Nephron progenitor cell (in vitro differentiated cells): ENCODE measurements around the gene CASP8.

Experiments used
- DNase-seq: peaks from one replicate; pipeline ENCODE4 v3.0.0; 2021
- H3K27ac Mint-ChIP-seq: 2 replicates; pipeline ENCODE4 v1.8.0; 2021; ENCODE audit warnings: mild to moderate bottlenecking, moderate library complexity, mixed read lengths
- H3K27me3 Mint-ChIP-seq: 2 replicates; pipeline ENCODE4 v1.8.0; 2021; ENCODE audit warnings: mild to moderate bottlenecking, low read depth, mixed read lengths; ENCODE audit not compliant: poor library complexity
- H3K36me3 Mint-ChIP-seq: 2 replicates; pipeline ENCODE4 v1.8.0; 2021; ENCODE audit warnings: low read depth, mixed read lengths
- H3K4me1 Mint-ChIP-seq: 2 replicates; pipeline ENCODE4 v1.8.0; 2021; ENCODE audit warnings: mixed read lengths
- H3K4me3 Mint-ChIP-seq: 2 replicates; pipeline ENCODE4 v1.8.0; 2021; ENCODE audit warnings: mild to moderate bottlenecking, moderate library complexity, mixed read lengths
- H3K9me3 Mint-ChIP-seq: 2 replicates; pipeline ENCODE4 v1.8.0; 2021; ENCODE audit warnings: mild to moderate bottlenecking, moderate library complexity, mixed read lengths
- TF ChIP-seq, protein P1 (sequence below): fragments of 200-600 bp; sonication (generic); IDR thresholded peaks from 2 replicates; pipeline ENCODE4 v1.5.0; 2021; ENCODE audit warnings: antibody characterized with exemption

The CASP8 gene

DNA sequence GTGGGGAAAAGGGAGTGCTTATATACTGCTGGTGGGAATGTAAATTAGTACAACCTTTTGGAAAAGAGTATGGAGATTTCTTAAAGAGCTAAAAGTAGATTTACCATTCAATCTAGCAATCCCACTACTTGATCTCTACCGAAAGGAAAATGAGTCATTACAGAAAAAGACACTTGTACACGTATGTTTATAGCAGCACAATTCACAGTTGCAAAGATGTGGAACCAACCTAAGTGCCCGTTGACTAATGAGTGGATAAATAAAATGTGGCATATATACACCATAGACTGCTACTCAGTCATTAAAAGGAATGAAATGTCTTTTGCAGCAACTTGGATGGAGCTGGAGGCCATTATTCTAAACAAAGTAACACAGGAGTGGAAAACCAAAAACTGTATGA, 67.3 kb downstream of the CASP8 start:
- no peak for DNase-seq
- Mint-ChIP-seq H3K4me3 (no peak overlapping the region), H3K27ac (no peak overlapping the region), H3K9me3 (peaks cover 42% of the 10 kb centered on the region), H3K4me1 (no peaks in the 10 kb centered on the region), H3K27me3 (no peaks in the 10 kb centered on the region), H3K36me3 (peaks cover 6% of the 10 kb centered on the region)
- TF ChIP-seq, protein P1, sequence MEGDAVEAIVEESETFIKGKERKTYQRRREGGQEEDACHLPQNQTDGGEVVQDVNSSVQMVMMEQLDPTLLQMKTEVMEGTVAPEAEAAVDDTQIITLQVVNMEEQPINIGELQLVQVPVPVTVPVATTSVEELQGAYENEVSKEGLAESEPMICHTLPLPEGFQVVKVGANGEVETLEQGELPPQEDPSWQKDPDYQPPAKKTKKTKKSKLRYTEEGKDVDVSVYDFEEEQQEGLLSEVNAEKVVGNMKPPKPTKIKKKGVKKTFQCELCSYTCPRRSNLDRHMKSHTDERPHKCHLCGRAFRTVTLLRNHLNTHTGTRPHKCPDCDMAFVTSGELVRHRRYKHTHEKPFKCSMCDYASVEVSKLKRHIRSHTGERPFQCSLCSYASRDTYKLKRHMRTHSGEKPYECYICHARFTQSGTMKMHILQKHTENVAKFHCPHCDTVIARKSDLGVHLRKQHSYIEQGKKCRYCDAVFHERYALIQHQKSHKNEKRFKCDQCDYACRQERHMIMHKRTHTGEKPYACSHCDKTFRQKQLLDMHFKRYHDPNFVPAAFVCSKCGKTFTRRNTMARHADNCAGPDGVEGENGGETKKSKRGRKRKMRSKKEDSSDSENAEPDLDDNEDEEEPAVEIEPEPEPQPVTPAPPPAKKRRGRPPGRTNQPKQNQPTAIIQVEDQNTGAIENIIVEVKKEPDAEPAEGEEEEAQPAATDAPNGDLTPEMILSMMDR: no peak

DNA sequence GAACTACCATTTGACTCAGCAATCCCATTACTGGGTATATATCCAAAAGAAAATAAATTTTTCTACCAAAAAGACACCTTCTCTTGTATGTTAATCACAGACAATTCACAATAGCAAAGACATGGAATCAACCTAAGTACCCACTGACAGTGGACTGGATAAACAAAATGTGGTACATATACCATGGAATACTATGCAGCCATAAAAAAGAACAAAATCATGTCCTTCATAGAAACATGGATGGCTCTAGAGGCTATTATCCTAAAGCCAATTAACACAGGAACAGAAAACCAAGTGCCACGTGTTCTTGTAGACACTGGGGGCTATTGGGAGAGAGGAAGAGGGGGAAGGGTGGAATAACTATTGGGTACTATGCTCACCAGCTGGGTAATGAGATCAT, 69.1 kb downstream of the CASP8 start:
- Mint-ChIP-seq H3K9me3 (peaks cover 27% of the 10 kb centered on the region), H3K4me1 (no peaks in the 10 kb centered on the region), H3K4me3 (no peak overlapping the region), H3K27ac (no peak overlapping the region), H3K27me3 (no peaks in the 10 kb centered on the region), H3K36me3 (no peaks in the 10 kb centered on the region)
- no peak for DNase-seq
- TF ChIP-seq, protein P1: no peak
